Glutamatergic neuron (in vitro differentiated cells): ENCODE measurements around the gene SOD2. TPM values are rescaled to one million over a fixed set of nuclear protein-coding genes. Genes with fewer than 3 reads are reported as not detected.
"Not testable (repeated sequence)": the region's sequence is repeated elsewhere in the genome, so short reads cannot be mapped to it uniquely, and the experiment has no call there.

Experiments
- DNase-seq: peaks from one replicate; pipeline ENCODE4 v3.0.0; 2022
- H3K27ac Mint-ChIP-seq: one replicate; pipeline ENCODE4 v1.8.0; 2020; ENCODE audit warnings: mild to moderate bottlenecking, mixed read lengths, inconsistent platforms; ENCODE audit not compliant: unreplicated experiment
- H3K27me3 Mint-ChIP-seq: one replicate; pipeline ENCODE4 v1.8.0; 2020; ENCODE audit warnings: mild to moderate bottlenecking, moderate library complexity, mixed read lengths, inconsistent platforms; ENCODE audit not compliant: unreplicated experiment
- H3K36me3 Mint-ChIP-seq: one replicate; pipeline ENCODE4 v1.8.0; 2020; ENCODE audit warnings: mild to moderate bottlenecking, mixed read lengths, inconsistent platforms; ENCODE audit not compliant: unreplicated experiment
- H3K4me1 Mint-ChIP-seq: one replicate; pipeline ENCODE4 v1.8.0; 2020; ENCODE audit warnings: mild to moderate bottlenecking, low read depth, mixed read lengths, inconsistent platforms; ENCODE audit not compliant: unreplicated experiment
- H3K4me3 Mint-ChIP-seq: one replicate; pipeline ENCODE4 v1.8.0; 2020; ENCODE audit warnings: mild to moderate bottlenecking, mixed read lengths, inconsistent platforms; ENCODE audit not compliant: unreplicated experiment
- H3K9me3 Mint-ChIP-seq: one replicate; pipeline ENCODE4 v1.8.0; 2020; ENCODE audit warnings: mild to moderate bottlenecking, moderate library complexity, mixed read lengths, inconsistent platforms; ENCODE audit not compliant: unreplicated experiment
- CTCF ChIP-seq: fragments of 200-600 bp; sonication (generic); IDR thresholded peaks from one replicate; pipeline ENCODE4 v1.5.0; 2021; ENCODE audit not compliant: partially characterized antibody, unreplicated experiment
- total RNA-seq: library from RNA; stranded (reverse); fragmentation: NEBNext Ultra II Directional; extraction: Animal tissue kit (Norgen Biotek cat#: 25700); gene quantifications from one replicate; pipeline ENCODE4 v1.2.1, GENCODE V29; 2021; ENCODE audit not compliant: unreplicated experiment

Gene SOD2
- total RNA-seq, 1 donor from 2014 or later: 56.5 TPM

GRCh38 chr6:159679091-159680077, 13.7 kb downstream of the SOD2 start:
- no peak for DNase-seq
- H3K9me3 Mint-ChIP-seq: no peaks in the 10 kb centered on the region
- H3K27ac Mint-ChIP-seq: no peak overlapping the region
- H3K4me1 Mint-ChIP-seq: no peaks in the 10 kb centered on the region
- H3K4me3 Mint-ChIP-seq: no peak overlapping the region
- no peak for TF ChIP-seq CTCF
- no peaks in the 10 kb centered on the region for H3K36me3 Mint-ChIP-seq
- no peaks in the 10 kb centered on the region for H3K27me3 Mint-ChIP-seq

GRCh38 chr6:159678574-159678973, 14.5 kb downstream of the SOD2 start:
- H3K4me3 Mint-ChIP-seq: no peak overlapping the region
- DNase-seq: no peak
- H3K27me3 Mint-ChIP-seq: no peaks in the 10 kb centered on the region
- no peak for TF ChIP-seq CTCF
- no peaks in the 10 kb centered on the region for H3K4me1 Mint-ChIP-seq
- H3K36me3 Mint-ChIP-seq: no peaks in the 10 kb centered on the region
- no peak overlapping the region for H3K27ac Mint-ChIP-seq
- no peaks in the 10 kb centered on the region for H3K9me3 Mint-ChIP-seq

GRCh38 chr6:159677506-159678165, 15.4 kb downstream of the SOD2 start:
- Mint-ChIP-seq H3K36me3 (no peaks in the 10 kb centered on the region), H3K4me3 (no peak overlapping the region)
- TF ChIP-seq CTCF: no peak

GRCh38 chr6:159676890-159677505, 16.0 kb downstream of the SOD2 start:
- TF ChIP-seq CTCF: no peak
- H3K27ac Mint-ChIP-seq: no peak overlapping the region
- no peaks in the 10 kb centered on the region for H3K27me3 Mint-ChIP-seq
- no peak overlapping the region for H3K4me3 Mint-ChIP-seq
- peaks cover 1% of the 10 kb centered on the region for H3K36me3 Mint-ChIP-seq
- no peak for DNase-seq
- H3K9me3 Mint-ChIP-seq: peaks cover under 1% of the 10 kb centered on the region
- H3K4me1 Mint-ChIP-seq: no peaks in the 10 kb centered on the region

More at GRCh38 chr6:159677506-159678165, 15.4 kb downstream of the SOD2 start:
- no peak for DNase-seq
- Mint-ChIP-seq H3K27me3 (no peaks in the 10 kb centered on the region), H3K27ac (no peak overlapping the region), H3K4me1 (no peaks in the 10 kb centered on the region), H3K9me3 (no peaks in the 10 kb centered on the region)

- H3K4me3 Mint-ChIP-seq, H3K27me3 Mint-ChIP-seq, H3K27ac Mint-ChIP-seq, H3K36me3 Mint-ChIP-seq, DNase-seq, H3K9me3 Mint-ChIP-seq, H3K4me1 Mint-ChIP-seq: not testable (repeated sequence)
These were observed 16.8 kb downstream of the SOD2 start for GRCh38 chr6:159676236-159676635.
